ENCODE measurements around the gene SERPINE1. TPM values are rescaled to one million over a fixed set of nuclear protein-coding genes. Genes with fewer than 3 reads are reported as not detected.
A peak's percentile ranks its signal among the peaks of the same experiment; 100 is the strongest.

Gene SERPINE1
- total and polyA plus RNA-seq, 2 of the 13 experiments (the other 11 are each of a cell fraction or from before 2014, with no cell fraction given): 21.2 to 1,576 TPM

DNA sequence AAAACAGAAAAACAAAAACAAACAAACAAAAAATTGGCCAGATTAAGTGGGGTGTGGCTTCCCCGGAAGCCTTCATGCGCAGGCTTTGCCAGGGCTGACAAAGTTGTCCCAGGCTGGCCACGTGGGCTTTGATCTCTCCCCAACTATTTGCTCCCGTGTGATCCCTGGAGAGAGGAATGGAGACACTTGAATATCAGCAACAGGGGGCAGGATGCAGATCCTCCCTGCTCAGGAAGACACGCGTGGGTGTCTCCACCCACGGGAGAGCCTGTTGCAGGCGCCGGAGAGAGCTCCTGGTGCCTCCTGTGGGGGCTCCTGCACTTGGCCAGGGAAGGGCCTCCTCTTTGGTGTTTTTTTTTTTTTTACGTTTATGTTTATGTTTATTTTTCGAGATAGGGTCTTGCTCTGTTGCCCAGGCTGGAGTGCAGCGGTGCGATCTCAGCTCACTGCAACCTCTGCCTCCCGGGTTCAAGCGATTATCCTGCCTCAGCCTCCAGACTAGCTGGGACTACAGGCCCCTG lies 22.7 kb upstream of the SERPINE1 start (continued):
- TF ChIP-seq ZNF788 (CRISPR knock-in tag; IDR thresholded peaks at IDR 0.05; ENCODE audit: borderline replicate concordance) (no peak), ZNF569 (CRISPR knock-in tag; IDR thresholded peaks at IDR 0.05; ENCODE audit: borderline replicate concordance) (no peak), KDM5A (IDR thresholded peaks at IDR 0.05; ENCODE audit: borderline replicate concordance, low read length) (no peak), JUN (CRISPR knock-in tag; IDR thresholded peaks at IDR 0.05) (no peak), ZBTB38 (CRISPR knock-in tag; IDR thresholded peaks at IDR 0.05) (no peak), ZFP37 (CRISPR knock-in tag; IDR thresholded peaks at IDR 0.05; ENCODE audit: borderline replicate concordance) (no peak), SATB2 (CRISPR knock-in tag; IDR thresholded peaks at IDR 0.05) (no peak), FOXP1 (IDR thresholded peaks at IDR 0.05) (no peak), FOXP1 (CRISPR knock-in tag; IDR thresholded peaks at IDR 0.05) (peak; percentile 65), DNMT1 (CRISPR knock-in tag; IDR thresholded peaks at IDR 0.05) (no peak), POLR2AphosphoS2 (IDR thresholded peaks at IDR 0.05; ENCODE audit: low read depth, low read length) (no peak), ZNF253 (CRISPR knock-in tag; IDR thresholded peaks at IDR 0.05; ENCODE audit: borderline replicate concordance) (no peak), MEF2D (CRISPR knock-in tag; IDR thresholded peaks at IDR 0.05) (no peak), HMG20A (CRISPR knock-in tag; IDR thresholded peaks at IDR 0.05; ENCODE audit: borderline replicate concordance) (no peak), ZNF720 (CRISPR knock-in tag; IDR thresholded peaks at IDR 0.05) (no peak), KAT7 (CRISPR knock-in tag; IDR thresholded peaks at IDR 0.05; ENCODE audit: borderline replicate concordance) (no peak), U2AF2 (IDR thresholded peaks at IDR 0.05; ENCODE audit: low read depth, low read length) (no peak), ZNF878 (CRISPR knock-in tag; IDR thresholded peaks at IDR 0.05) (no peak), ATF7-NPFF (CRISPR knock-in tag; IDR thresholded peaks at IDR 0.05; ENCODE audit: low read depth) (no peak), FOXO4 (CRISPR knock-in tag; conservative IDR thresholded peaks at IDR 0.05) (no peak), HMGXB3 (CRISPR knock-in tag; IDR thresholded peaks at IDR 0.05; ENCODE audit: borderline replicate concordance) (no peak), TOPORS (CRISPR knock-in tag; IDR thresholded peaks at IDR 0.05) (no peak), MXD3 (CRISPR knock-in tag; IDR thresholded peaks at IDR 0.05) (no peak), JDP2 (CRISPR knock-in tag; IDR thresholded peaks at IDR 0.05; ENCODE audit: borderline replicate concordance) (no peak)
- TF ChIP-seq, protein P1, sequence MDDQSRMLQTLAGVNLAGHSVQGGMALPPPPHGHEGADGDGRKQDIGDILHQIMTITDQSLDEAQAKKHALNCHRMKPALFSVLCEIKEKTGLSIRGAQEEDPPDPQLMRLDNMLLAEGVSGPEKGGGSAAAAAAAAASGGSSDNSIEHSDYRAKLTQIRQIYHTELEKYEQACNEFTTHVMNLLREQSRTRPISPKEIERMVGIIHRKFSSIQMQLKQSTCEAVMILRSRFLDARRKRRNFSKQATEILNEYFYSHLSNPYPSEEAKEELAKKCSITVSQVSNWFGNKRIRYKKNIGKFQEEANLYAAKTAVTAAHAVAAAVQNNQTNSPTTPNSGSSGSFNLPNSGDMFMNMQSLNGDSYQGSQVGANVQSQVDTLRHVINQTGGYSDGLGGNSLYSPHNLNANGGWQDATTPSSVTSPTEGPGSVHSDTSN (CRISPR knock-in tag; IDR thresholded peaks at IDR 0.05; ENCODE audit: borderline replicate concordance): no peak
- TF ChIP-seq, protein P2, sequence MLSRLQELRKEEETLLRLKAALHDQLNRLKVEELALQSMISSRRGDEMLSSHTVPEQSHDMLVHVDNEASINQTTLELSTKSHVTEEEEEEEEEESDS (CRISPR knock-in tag; IDR thresholded peaks at IDR 0.05; ENCODE audit: borderline replicate concordance): no peak

Data from HepG2 (cell line).